ENCODE data around the gene FRRS1.

GRCh38 chr1:99755664-99756063 lies 10.8 kb downstream of the FRRS1 start:
- TF ChIP-seq POLR2A (IDR thresholded peaks at IDR 0.05; ENCODE audit: low read length) (no peak), FOSB (CRISPR knock-in tag; IDR thresholded peaks at IDR 0.05) (no peak), MAZ (IDR thresholded peaks at IDR 0.05; ENCODE audit: borderline replicate concordance, low read depth, low read length) (no peak), CTCF (IDR thresholded peaks at IDR 0.05) (no peak), MYC (IDR thresholded peaks at IDR 0.05; ENCODE audit: borderline replicate concordance, low read length) (no peak), RAD21 (conservative IDR thresholded peaks at IDR 0.05 in 1 of 2, IDR thresholded peaks at IDR 0.05 in 1 of 2) (no peak), JUNB (IDR thresholded peaks at IDR 0.05) (no peak), EP300 (IDR thresholded peaks at IDR 0.05) (no peak), POLR2AphosphoS2 (conservative IDR thresholded peaks at IDR 0.05; ENCODE audit: low read length) (no peak)

Measured in A549 (cell line).